Calu3 (cell line): ENCODE results near the gene VIT. TPM values are rescaled to one million over a fixed set of nuclear protein-coding genes. Genes with fewer than 3 reads are reported as not detected.

Experiments used
- BruUV-seq: library from RNA; stranded (reverse); fragments of 400-500 nt; replicated peaks from 2 replicates; lab custom pipeline; 2021; lab: Mats Ljungman, UMichigan
- CTCF ChIA-PET: fragments of 300-600 bp; sonication (Branson Sonifier 250); formaldehyde crosslinking; loops from one replicate; lab custom pipeline; 2022; ENCODE audit warnings: antibody characterized with exemption; lab: Charles Lee
- DNase-seq: peaks from one replicate; pipeline ENCODE4 v3.0.0; 2022
- H3K27ac Mint-ChIP-seq: one replicate; pipeline ENCODE4 v1.8.0; 2022; ENCODE audit warnings: mixed read lengths; ENCODE audit not compliant: unreplicated experiment
- H3K27me3 Mint-ChIP-seq: one replicate; pipeline ENCODE4 v1.8.0; 2022; ENCODE audit warnings: mixed read lengths; ENCODE audit not compliant: unreplicated experiment
- H3K36me3 Mint-ChIP-seq: one replicate; pipeline ENCODE4 v1.8.0; 2022; ENCODE audit warnings: mild to moderate bottlenecking, moderate library complexity, mixed read lengths; ENCODE audit not compliant: insufficient read depth, unreplicated experiment
- H3K4me1 Mint-ChIP-seq: one replicate; pipeline ENCODE4 v1.8.0; 2022; ENCODE audit warnings: mild to moderate bottlenecking, low read depth, mixed read lengths; ENCODE audit not compliant: unreplicated experiment
- H3K4me3 Mint-ChIP-seq: one replicate; pipeline ENCODE4 v1.8.0; 2022; ENCODE audit warnings: mild to moderate bottlenecking, low read depth, moderate library complexity, mixed read lengths; ENCODE audit not compliant: unreplicated experiment
- H3K9me3 Mint-ChIP-seq: one replicate; pipeline ENCODE4 v1.8.0; 2022; ENCODE audit warnings: low read depth, mixed read lengths; ENCODE audit not compliant: unreplicated experiment
- intact Hi-C: fragments of 100-400 bp; cut with micrococcal nuclease; formaldehyde crosslinking; loops from one replicate; pipeline ENCODE4 v1.10.0; 2022; ENCODE audit not compliant: unreplicated experiment
- total RNA-seq: library from RNA; stranded (reverse); gene quantifications from 2 replicates; pipeline ENCODE4 v1.2.3, GENCODE V29; 2022
- TF ChIP-seq, protein P1 (sequence below): fragments of 200-600 bp; IDR thresholded peaks from one replicate; pipeline ENCODE4 v1.8.0; 2022; ENCODE audit warnings: antibody characterized with exemption; ENCODE audit not compliant: unreplicated experiment

The VIT gene
- total RNA-seq, 1 experiment from 2014 or later = not detected

DNA sequence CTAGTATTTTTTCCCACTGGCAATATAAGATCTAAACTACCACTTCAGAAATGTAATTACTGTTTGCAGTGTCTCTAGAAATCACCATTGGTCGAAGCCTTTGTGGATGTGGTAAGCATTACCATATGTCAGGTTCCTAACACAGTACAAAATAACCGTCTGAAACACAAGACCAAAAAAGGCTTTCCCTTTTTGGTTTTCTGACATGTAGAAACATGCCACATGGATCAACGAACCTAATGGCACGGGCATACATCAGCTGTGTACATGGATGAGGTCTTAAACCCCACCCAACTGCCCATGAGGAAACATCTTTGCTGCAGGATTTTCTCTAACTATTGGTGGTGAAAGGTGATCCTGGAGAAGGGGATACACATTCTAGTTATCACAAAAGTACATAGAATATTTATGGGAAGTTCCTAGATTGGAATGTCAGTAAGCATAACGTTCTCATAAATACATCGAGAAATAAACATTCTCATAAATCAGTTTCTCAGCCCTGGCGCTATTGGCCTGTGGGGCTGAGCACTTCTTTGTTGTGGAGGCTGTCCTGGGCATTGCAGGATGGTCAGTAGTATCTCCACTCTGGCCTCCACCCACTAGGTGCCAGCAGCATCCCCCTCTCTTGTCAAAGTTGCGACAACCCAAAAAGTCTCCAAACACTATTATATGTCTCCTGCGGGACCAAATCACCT is 9.0 kb downstream of the VIT start:
- CTCF ChIA-PET = no interaction called here
- H3K27me3 Mint-ChIP-seq = no peaks in the 10 kb centered on the region
- no peak for DNase-seq
- peaks cover 51% of the 10 kb centered on the region for H3K4me1 Mint-ChIP-seq
- no peak overlapping the region for H3K4me3 Mint-ChIP-seq
- H3K36me3 Mint-ChIP-seq = no peaks in the 10 kb centered on the region
- no TSS peak for BruUV-seq
- TF ChIP-seq, protein P1, sequence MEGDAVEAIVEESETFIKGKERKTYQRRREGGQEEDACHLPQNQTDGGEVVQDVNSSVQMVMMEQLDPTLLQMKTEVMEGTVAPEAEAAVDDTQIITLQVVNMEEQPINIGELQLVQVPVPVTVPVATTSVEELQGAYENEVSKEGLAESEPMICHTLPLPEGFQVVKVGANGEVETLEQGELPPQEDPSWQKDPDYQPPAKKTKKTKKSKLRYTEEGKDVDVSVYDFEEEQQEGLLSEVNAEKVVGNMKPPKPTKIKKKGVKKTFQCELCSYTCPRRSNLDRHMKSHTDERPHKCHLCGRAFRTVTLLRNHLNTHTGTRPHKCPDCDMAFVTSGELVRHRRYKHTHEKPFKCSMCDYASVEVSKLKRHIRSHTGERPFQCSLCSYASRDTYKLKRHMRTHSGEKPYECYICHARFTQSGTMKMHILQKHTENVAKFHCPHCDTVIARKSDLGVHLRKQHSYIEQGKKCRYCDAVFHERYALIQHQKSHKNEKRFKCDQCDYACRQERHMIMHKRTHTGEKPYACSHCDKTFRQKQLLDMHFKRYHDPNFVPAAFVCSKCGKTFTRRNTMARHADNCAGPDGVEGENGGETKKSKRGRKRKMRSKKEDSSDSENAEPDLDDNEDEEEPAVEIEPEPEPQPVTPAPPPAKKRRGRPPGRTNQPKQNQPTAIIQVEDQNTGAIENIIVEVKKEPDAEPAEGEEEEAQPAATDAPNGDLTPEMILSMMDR = no peak
- H3K9me3 Mint-ChIP-seq = peaks cover 5% of the 10 kb centered on the region
- H3K27ac Mint-ChIP-seq = no peak overlapping the region
- intact Hi-C loops = no loop called here

DNA sequence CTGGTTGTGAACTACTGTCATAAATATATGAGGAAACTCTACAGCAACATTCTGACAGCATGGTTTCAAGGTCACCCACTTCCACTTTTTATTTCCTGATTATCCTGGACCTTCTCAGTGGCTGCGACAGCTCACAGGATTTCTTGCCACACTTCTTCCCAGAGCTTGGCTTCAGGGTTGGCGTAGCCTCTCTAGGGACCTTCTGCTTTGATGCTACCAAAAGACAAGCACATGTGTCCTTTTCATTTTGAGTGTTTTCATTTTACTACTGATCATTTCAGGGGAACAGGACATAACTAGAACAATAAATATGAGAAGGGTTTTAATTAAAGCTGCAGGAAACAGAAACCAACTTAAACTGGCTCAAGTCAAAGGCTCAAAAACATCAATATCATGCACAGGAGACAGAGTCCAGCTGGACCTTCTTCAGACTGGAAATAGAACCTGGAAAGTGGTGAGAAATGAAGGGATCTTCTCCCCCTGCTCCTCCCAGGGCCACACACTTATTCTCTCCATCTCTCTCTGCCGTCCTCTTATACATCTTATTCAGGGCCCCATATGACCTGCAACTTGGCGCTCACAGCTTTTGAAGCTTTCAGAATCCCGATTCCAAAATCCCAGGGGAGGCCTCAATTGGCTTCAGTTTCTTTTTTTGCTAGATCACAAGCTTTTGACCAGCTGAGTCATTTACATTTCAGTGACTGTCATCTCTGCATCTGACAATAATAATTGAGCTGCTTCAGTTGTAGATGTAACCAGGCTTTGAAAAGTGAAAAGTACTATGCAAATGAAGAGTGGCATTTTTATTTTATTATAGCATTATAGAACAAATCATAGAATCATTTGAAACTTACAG is 9.7 kb downstream of the VIT start:
- no peak overlapping the region for H3K27ac Mint-ChIP-seq
- H3K4me1 Mint-ChIP-seq = peaks cover 45% of the 10 kb centered on the region
- no peak for DNase-seq
- TF ChIP-seq, protein P1 = no peak
- intact Hi-C loops = no loop called here
- BruUV-seq = no TSS peak
- H3K9me3 Mint-ChIP-seq = peaks cover 10% of the 10 kb centered on the region
- CTCF ChIA-PET = no interaction called here
- H3K36me3 Mint-ChIP-seq = no peaks in the 10 kb centered on the region
- no peak overlapping the region for H3K4me3 Mint-ChIP-seq
- H3K27me3 Mint-ChIP-seq = no peaks in the 10 kb centered on the region

DNA sequence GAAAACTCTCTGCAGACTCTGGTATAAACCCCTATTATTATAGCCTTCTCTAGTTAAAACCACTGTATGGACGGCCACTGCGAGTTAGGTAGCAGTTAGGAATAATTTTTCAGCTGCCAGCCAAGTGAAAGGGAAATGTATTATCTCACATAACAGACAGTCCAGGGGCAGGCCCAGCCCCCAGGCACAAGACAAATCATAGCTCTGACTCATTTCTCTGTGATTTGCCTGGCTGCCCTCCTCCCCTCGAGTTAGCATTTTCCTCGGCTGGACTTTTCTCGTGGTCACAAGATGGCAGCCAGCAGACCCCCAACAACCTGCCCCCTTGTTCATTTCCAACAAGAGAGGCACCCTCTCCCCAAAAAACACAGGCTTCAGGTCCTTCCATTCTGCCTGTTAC is 10.5 kb downstream of the VIT start:
- peak; percentile 64 for DNase-seq
- H3K27me3 Mint-ChIP-seq = no peaks in the 10 kb centered on the region
- H3K4me3 Mint-ChIP-seq = no peak overlapping the region
- peaks cover 10% of the 10 kb centered on the region for H3K9me3 Mint-ChIP-seq
- peaks cover 37% of the 10 kb centered on the region for H3K4me1 Mint-ChIP-seq
- TF ChIP-seq, protein P1 = no peak
- CTCF ChIA-PET = interaction anchor here (1.2 kb wide), 1 partner anchor 11 kb away, joined by 3 read pairs; no protein-coding TSS in a partner anchor
- intact Hi-C loops = no loop called here
- BruUV-seq = no TSS peak
- peak overlapping the region; percentile 69 for H3K27ac Mint-ChIP-seq
- H3K36me3 Mint-ChIP-seq = no peaks in the 10 kb centered on the region

DNA sequence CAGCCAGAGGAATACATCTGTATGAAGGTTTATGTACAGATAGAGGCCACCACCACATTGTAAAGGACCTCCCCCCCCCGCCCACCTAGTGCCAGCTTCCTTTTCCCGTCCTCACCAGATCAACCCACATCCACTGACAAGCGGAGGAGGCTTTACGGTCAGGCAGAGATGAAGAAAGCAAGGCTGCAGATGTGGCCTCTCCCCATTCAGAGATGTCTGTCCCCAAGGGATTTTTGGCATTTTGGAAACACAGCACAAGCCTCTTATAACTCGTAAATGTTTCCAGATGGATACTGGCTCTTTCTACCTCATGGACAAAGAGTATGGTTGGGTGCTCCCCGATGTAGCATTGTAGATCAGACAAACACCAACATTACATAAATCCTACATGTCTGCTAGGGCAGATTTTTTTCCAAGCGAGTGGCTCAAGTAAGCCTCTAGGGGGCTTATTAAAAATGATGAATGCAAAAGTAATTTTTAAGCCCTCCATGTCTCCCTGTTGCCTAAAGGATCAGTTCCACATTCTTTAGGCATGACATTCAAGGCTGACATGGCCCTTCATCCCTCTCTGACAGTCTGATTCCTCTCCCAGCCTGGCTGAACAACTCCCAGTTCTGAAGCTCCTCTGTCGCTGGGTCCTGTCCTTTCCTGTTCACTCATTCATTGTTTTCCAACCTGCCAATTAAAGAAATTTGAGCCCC is 11.7 kb downstream of the VIT start:
- Mint-ChIP-seq H3K4me1 (peaks cover 37% of the 10 kb centered on the region), H3K27me3 (no peaks in the 10 kb centered on the region), H3K9me3 (peaks cover 10% of the 10 kb centered on the region), H3K27ac (no peak overlapping the region), H3K36me3 (no peaks in the 10 kb centered on the region), H3K4me3 (no peak overlapping the region)
- BruUV-seq = no TSS peak
- CTCF ChIA-PET = interaction anchor here (1.2 kb wide), 1 partner anchor 10 kb away, joined by 3 read pairs; no protein-coding TSS in a partner anchor
- intact Hi-C loops = no loop called here
- TF ChIP-seq, protein P1 = no peak
- DNase-seq = no peak
